HG02759 (cell line): ENCODE results near the gene MYH14.

Experiments
- ATAC-seq: cut with Tn5 transposase; IDR thresholded peaks from one replicate; pipeline ENCODE4 v1.9.1; 2021; ENCODE audit warnings: mild to moderate bottlenecking, moderate library complexity; ENCODE audit not compliant: unreplicated experiment

Gene MYH14

GRCh38 chr19:50287331-50287730 lies 83.9 kb downstream of the MYH14 start:
- ATAC-seq: no peak

- no peak for ATAC-seq
These were observed 85.5 kb downstream of the MYH14 start for GRCh38 chr19:50288954-50289353.

GRCh38 chr19:50290011-50290410 lies 86.6 kb downstream of the MYH14 start:
- no peak for ATAC-seq

- no peak for ATAC-seq
These were observed 87.4 kb downstream of the MYH14 start for GRCh38 chr19:50290775-50291174.

GRCh38 chr19:50292216-50292827 lies 88.9 kb downstream of the MYH14 start:
- ATAC-seq: no peak

GRCh38 chr19:50293263-50294004 lies 90.0 kb downstream of the MYH14 start:
- ATAC-seq: no peak

- ATAC-seq: no peak
These were observed 96.6 kb downstream of the MYH14 start for GRCh38 chr19:50300051-50300450.

- no peak for ATAC-seq
These were observed 97.6 kb downstream of the MYH14 start for GRCh38 chr19:50300814-50301606.

GRCh38 chr19:50301607-50301971 lies 98.2 kb downstream of the MYH14 start:
- no peak for ATAC-seq

GRCh38 chr19:50303558-50303957 lies 100.1 kb downstream of the MYH14 start:
- ATAC-seq: no peak

GRCh38 chr19:50308991-50309390 lies 105.6 kb downstream of the MYH14 start:
- no peak for ATAC-seq

- ATAC-seq: no peak
These were observed 106.1 kb downstream of the MYH14 start for GRCh38 chr19:50309396-50310125.

GRCh38 chr19:50310759-50311465 lies 107.5 kb downstream of the MYH14 start:
- ATAC-seq: no peak

GRCh38 chr19:50311723-50312635 lies 108.6 kb downstream of the MYH14 start:
- no peak for ATAC-seq

- ATAC-seq: no peak
These were observed 109.8 kb downstream of the MYH14 start for GRCh38 chr19:50312967-50313811.

- ATAC-seq: no peak
These were observed 110.6 kb downstream of the MYH14 start for GRCh38 chr19:50313812-50314536.

- ATAC-seq: no peak
These were observed 111.6 kb downstream of the MYH14 start for GRCh38 chr19:50314724-50315708.
